GM13977 (cell line): Measurements from ENCODE around the gene SI.
"Not testable (repeated sequence)": the region's sequence is repeated elsewhere in the genome, so short reads cannot be mapped to it uniquely, and the experiment has no call there.

Source experiments
- DNase-seq: peaks from one replicate; pipeline ENCODE4 v3.0.0; 2012; ENCODE audit warnings: low spot score
- in situ Hi-C: fragments of 300-500 bp; cut with MboI; formaldehyde crosslinking; loops from one replicate; pipeline ENCODE4 v1.12.0; 2022; ENCODE audit warnings: low sequenced_read_pairs, low pct_unique_long_range_greater_than_20kb, mixed read lengths, inconsistent platforms; ENCODE audit not compliant: unreplicated experiment
- TF ChIP-seq, protein P1 (sequence below): IDR thresholded peaks from 2 replicates; pipeline ENCODE4 v1.5.1; 2012; ENCODE audit warnings: mild to moderate bottlenecking, control low read depth; ENCODE audit not compliant: insufficient read depth; ENCODE audit errors: extremely low read depth, missing control alignments

Gene SI

DNA sequence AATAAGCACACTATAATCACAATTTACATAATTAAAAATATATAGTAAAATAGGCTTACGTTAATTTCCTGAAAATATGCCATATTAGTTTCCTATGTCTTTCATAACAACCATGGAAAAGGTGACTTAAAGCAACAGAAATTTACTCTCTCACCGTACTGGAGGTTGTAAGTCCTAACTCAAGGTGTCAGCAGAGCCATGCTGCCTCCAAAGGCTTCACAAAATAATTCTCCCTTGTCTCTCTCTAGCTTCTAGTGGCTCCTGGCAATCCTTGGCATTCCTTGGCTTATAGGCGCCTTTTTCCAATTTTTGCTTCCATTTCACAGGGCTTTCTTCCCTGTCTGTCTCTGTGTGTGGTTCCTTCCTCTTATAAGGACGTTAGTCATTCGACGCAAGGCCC is 7.6 kb downstream of the SI start:
- no peak for DNase-seq
- in situ Hi-C loops = no loop called here
- TF ChIP-seq, protein P1, sequence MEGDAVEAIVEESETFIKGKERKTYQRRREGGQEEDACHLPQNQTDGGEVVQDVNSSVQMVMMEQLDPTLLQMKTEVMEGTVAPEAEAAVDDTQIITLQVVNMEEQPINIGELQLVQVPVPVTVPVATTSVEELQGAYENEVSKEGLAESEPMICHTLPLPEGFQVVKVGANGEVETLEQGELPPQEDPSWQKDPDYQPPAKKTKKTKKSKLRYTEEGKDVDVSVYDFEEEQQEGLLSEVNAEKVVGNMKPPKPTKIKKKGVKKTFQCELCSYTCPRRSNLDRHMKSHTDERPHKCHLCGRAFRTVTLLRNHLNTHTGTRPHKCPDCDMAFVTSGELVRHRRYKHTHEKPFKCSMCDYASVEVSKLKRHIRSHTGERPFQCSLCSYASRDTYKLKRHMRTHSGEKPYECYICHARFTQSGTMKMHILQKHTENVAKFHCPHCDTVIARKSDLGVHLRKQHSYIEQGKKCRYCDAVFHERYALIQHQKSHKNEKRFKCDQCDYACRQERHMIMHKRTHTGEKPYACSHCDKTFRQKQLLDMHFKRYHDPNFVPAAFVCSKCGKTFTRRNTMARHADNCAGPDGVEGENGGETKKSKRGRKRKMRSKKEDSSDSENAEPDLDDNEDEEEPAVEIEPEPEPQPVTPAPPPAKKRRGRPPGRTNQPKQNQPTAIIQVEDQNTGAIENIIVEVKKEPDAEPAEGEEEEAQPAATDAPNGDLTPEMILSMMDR = no peak

GRCh38 chr3:165056510-165056909 is 21.8 kb downstream of the SI start:
- in situ Hi-C loops = no loop called here
- TF ChIP-seq, protein P1 = no peak
- no peak for DNase-seq

- TF ChIP-seq, protein P1 = no peak
- DNase-seq = no peak
- in situ Hi-C loops = no loop called here
These were observed 38.1 kb downstream of the SI start for GRCh38 chr3:165040186-165040585.

DNA sequence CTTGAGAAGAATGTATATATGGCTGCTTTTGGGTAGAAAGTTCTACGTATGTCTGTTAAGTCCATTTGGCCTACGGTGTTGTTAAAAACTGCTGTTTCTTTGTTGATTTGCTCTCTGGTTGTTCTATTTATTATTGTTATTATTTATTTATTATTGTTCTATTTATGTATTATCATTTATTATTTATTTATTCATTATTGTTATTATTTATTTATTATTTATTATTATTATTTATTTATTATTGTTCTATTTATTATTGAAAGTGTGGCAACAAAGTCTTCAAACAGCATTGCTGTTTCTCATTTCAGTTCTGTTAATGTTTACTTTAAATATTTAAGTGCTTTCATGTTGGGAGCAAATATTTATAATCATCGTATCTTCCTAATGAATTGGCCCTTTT is 66.7 kb downstream of the SI start:
- in situ Hi-C loops = no loop called here
- TF ChIP-seq, protein P1 = no peak
- DNase-seq = no peak

DNA sequence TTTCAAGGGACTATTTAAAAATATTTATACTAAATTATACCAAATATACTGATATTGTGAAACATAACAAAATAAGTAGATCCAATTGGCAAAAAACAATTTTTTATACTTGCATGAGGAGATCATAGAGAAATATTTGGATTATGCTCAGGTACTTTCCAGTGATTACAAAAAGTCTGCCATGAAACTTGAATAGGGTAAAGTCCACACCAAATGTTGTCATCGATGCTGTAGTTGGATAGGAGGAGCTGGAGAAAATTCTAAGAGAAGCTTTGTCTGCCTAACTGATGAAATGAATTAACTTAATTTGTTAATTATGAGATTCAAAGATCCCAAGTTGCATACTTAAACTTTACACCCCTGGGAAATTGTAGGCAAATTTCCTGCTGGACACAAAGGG is 93.3 kb downstream of the SI start:
- TF ChIP-seq, protein P1 = no peak
- no peak for DNase-seq
- in situ Hi-C loops = no loop called here

GRCh38 chr3:164962610-164963009 is 115.7 kb downstream of the SI start:
- DNase-seq = no peak
- in situ Hi-C loops = no loop called here
- TF ChIP-seq, protein P1 = no peak

DNA sequence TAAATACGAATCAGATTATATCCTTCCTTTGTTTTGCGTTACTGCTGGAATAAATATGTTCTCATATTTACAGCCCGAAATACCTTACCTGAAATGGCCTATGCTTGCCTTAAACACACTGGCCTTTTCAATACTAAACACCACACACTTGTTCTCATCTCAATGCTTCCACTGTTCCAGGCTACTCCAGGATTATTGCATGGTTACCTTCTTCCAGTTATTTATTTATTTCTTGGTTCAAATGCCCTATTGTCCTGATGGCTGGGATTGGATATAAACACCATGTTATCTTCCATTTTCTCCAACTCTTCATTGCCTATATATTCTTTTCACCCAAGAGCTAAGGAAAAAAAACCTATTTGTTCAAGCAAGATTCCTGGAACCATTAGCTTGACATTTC is 125.3 kb downstream of the SI start:
- DNase-seq = no peak
- TF ChIP-seq, protein P1 = no peak
- in situ Hi-C loops = no loop called here

- DNase-seq, in situ Hi-C loops: not testable (repeated sequence)
These were observed 126.9 kb downstream of the SI start for GRCh38 chr3:164951403-164951802.
